Sigmoid colon (tissue), 7 donors: Measurements from ENCODE around the gene GPA33. TPM values are rescaled to one million over a fixed set of nuclear protein-coding genes. Genes with fewer than 3 reads are reported as not detected.

Source experiments
- DNase-seq: peaks from one replicate; pipeline ENCODE4 v3.0.0-alpha.2; 2019
- H3K27ac ChIP-seq, 4 donors: fragments of 200-600 bp; sonication (generic); one replicate each; pipeline ENCODE4 v1.5.1; 2016 to 2019; ENCODE audit warnings: mild to moderate bottlenecking in 1 of 4
- H3K27me3 ChIP-seq, 3 donors: fragments of 200-600 bp; sonication (generic); one replicate each; pipeline ENCODE4 v1.5.1; 2019; ENCODE audit warnings: mild to moderate bottlenecking in 1 of 3
- H3K36me3 ChIP-seq, 4 donors: fragments of 200-600 bp; sonication (generic); one replicate each; pipeline ENCODE4 v1.5.1; 2016 to 2019
- H3K4me1 ChIP-seq, 4 donors: fragments of 200-600 bp; sonication (generic); one replicate each; pipeline ENCODE4 v1.5.1; 2017 to 2019
- H3K4me3 ChIP-seq, 4 donors: fragments of 200-600 bp; sonication (generic); one replicate each; pipeline ENCODE4 v1.5.1; 2017 to 2019; ENCODE audit warnings: mild to moderate bottlenecking in 2 of 4, moderate library complexity in 1 of 4
- H3K9me3 ChIP-seq, 4 donors: fragments of 200-600 bp in 3 of 4; sonication (generic) in 3 of 4; one replicate each; pipeline versions ENCODE4 v1.5.1 to v1.6.1; 2013 to 2019
- EP300 ChIP-seq, 4 donors: sonication (generic); formaldehyde crosslinking; IDR thresholded peaks; one replicate each; pipeline ENCODE4 v1.6.1; 2017; ENCODE audit warnings: antibody characterized with exemption in 4 of 4
- POLR2A ChIP-seq, 2 donors: fragments of 450-650 bp; IDR thresholded peaks; one replicate each; pipeline ENCODE4 v1.6.1; 2016; ENCODE audit warnings: antibody characterized with exemption in 2 of 2, mild to moderate bottlenecking in 2 of 2, moderate library complexity in 2 of 2
- POLR2AphosphoS5 ChIP-seq, 4 donors: sonication (generic); formaldehyde crosslinking; IDR thresholded peaks; one replicate each; pipeline ENCODE4 v1.6.1; 2017; ENCODE audit warnings: antibody characterized with exemption in 4 of 4
- WGBS, 2 donors: extraction: QIAGEN DNeasy Blood & Tissue Kit; methylation state at CpG; one replicate each; pipeline ENCODE4 v1.1.7; 2013; 5-methylcytosine and 5-hydroxymethylcytosine counted together
- intact Hi-C: fragments of 100-400 bp; cut with DNase I; formaldehyde crosslinking; loops from one replicate; pipeline ENCODE4 v1.15.1; 2023
- polyA plus RNA-seq, 3 donors: library from polyadenylated mRNA; stranded (reverse); fragments of 200-250 nt; gene quantifications; one replicate each; pipeline ENCODE4 v1.2.3, GENCODE V29; 2013
- total RNA-seq, 4 donors: library from RNA; depleted of rRNA; stranded (reverse); fragments of >200 nt; gene quantifications; one replicate each; pipeline ENCODE4 v1.1.0, GENCODE V29; 2016
- TF ChIP-seq, protein P1 (sequence below), 4 experiments: fragments of 450-650 bp in 3 of 4; fragments of 200-600 bp in 1 of 4; IDR thresholded peaks; one replicate each; pipeline ENCODE4 v1.5.1; 2016 to 2019; ENCODE audit warnings: antibody characterized with exemption in 4 of 4, mild to moderate bottlenecking in 3 of 4, moderate library complexity in 2 of 4
- donor health status: healthy with polysubstance abuse.
- donor health status: Bipolar disorder and iron deficiency.
- donor health status: healthy.

The GPA33 gene
- total and polyA plus RNA-seq, 7 donors: 0.28 to 363 (median 90.7) TPM; not detected in 2

- no peak for DNase-seq
- TF ChIP-seq POLR2A (IDR thresholded peaks at IDR 0.05): no peak
- no peak for TF ChIP-seq POLR2AphosphoS5 (IDR thresholded peaks at IDR 0.05)
- H3K27me3 ChIP-seq: no peaks in the 10 kb centered on the region
- H3K4me1 ChIP-seq: peaks cover 0 to 11% (median 5%) of the 10 kb centered on the region in 4 donors
- no peak overlapping the region for H3K4me3 ChIP-seq
- no peaks in the 10 kb centered on the region for H3K9me3 ChIP-seq
- no peaks in the 10 kb centered on the region for H3K36me3 ChIP-seq
- H3K27ac ChIP-seq: no peak overlapping the region
- intact Hi-C loops: no loop called here
- WGBS, 2 donors: 48 to 84% methylated on average over 6 of the region's 6 CpGs
Measured at GRCh38 chr1:167104256-167104633, 14.1 kb upstream of the GPA33 start.

GRCh38 chr1:167102906-167103573, 12.9 kb upstream of the GPA33 start:
- no peak overlapping the region for H3K4me3 ChIP-seq
- no peaks in the 10 kb centered on the region for H3K36me3 ChIP-seq
- no peaks in the 10 kb centered on the region for H3K9me3 ChIP-seq
- H3K27me3 ChIP-seq: no peaks in the 10 kb centered on the region
- H3K27ac ChIP-seq: no peak overlapping the region
- intact Hi-C loops: no loop called here
- WGBS, 2 donors: 68 to 87% methylated on average over 5 of the region's 5 CpGs
- TF ChIP-seq POLR2A (IDR thresholded peaks at IDR 0.05) (no peak), EP300 (IDR thresholded peaks at IDR 0.05) (no peak), POLR2AphosphoS5 (IDR thresholded peaks at IDR 0.05) (no peak)
- TF ChIP-seq, protein P1, sequence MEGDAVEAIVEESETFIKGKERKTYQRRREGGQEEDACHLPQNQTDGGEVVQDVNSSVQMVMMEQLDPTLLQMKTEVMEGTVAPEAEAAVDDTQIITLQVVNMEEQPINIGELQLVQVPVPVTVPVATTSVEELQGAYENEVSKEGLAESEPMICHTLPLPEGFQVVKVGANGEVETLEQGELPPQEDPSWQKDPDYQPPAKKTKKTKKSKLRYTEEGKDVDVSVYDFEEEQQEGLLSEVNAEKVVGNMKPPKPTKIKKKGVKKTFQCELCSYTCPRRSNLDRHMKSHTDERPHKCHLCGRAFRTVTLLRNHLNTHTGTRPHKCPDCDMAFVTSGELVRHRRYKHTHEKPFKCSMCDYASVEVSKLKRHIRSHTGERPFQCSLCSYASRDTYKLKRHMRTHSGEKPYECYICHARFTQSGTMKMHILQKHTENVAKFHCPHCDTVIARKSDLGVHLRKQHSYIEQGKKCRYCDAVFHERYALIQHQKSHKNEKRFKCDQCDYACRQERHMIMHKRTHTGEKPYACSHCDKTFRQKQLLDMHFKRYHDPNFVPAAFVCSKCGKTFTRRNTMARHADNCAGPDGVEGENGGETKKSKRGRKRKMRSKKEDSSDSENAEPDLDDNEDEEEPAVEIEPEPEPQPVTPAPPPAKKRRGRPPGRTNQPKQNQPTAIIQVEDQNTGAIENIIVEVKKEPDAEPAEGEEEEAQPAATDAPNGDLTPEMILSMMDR (IDR thresholded peaks at IDR 0.05): no peak
- no peak for DNase-seq
- peaks cover 0 to 11% (median 5%) of the 10 kb centered on the region in 4 donors for H3K4me1 ChIP-seq

DNA sequence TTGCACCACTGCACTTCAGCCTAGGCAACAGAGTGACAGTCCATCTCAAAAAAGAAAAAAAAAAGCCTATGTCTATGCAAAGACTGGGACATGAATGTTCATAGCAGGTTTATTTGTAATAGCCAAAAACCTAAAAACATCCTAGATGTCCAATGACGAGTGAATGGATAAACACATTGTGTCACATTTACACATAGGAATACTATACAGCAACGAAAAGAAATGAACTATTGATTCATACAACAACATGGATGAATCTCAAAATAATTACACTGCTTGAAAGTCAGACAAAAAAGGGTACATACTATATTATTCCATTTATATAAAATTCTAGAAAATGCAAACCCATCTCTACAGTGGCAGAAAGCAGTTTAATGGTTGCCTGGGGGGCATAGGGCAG, 11.6 kb upstream of the GPA33 start:
- intact Hi-C loops: no loop called here
- H3K36me3 ChIP-seq: no peaks in the 10 kb centered on the region
- no peak for DNase-seq
- 94 to 98% methylated on average over 2 of the region's 2 CpGs for WGBS, 2 donors
- H3K27ac ChIP-seq: no peak overlapping the region
- TF ChIP-seq POLR2AphosphoS5 (IDR thresholded peaks at IDR 0.05): no peak
- no peak for TF ChIP-seq POLR2A (IDR thresholded peaks at IDR 0.05)
- TF ChIP-seq, protein P1 (IDR thresholded peaks at IDR 0.05): no peak
- TF ChIP-seq EP300 (IDR thresholded peaks at IDR 0.05): no peak
- H3K9me3 ChIP-seq: no peaks in the 10 kb centered on the region
- H3K4me1 ChIP-seq: peaks cover 0 to 11% (median 5%) of the 10 kb centered on the region in 4 donors
- H3K27me3 ChIP-seq: no peaks in the 10 kb centered on the region
- H3K4me3 ChIP-seq: no peak overlapping the region

- H3K9me3 ChIP-seq: no peaks in the 10 kb centered on the region
- DNase-seq: no peak
- intact Hi-C loops: no loop called here
- no peaks in the 10 kb centered on the region for H3K27me3 ChIP-seq
- no peak overlapping the region for H3K4me3 ChIP-seq
- no peak for TF ChIP-seq POLR2A (IDR thresholded peaks at IDR 0.05)
- TF ChIP-seq, protein P1 (IDR thresholded peaks at IDR 0.05): no peak
- TF ChIP-seq EP300 (IDR thresholded peaks at IDR 0.05): no peak
- H3K36me3 ChIP-seq: no peaks in the 10 kb centered on the region
- peaks cover 0 to 7% (median 3%) of the 10 kb centered on the region in 4 donors for H3K4me1 ChIP-seq
- H3K27ac ChIP-seq: no peak overlapping the region
- 45 to 78% methylated on average over 2 of the region's 2 CpGs for WGBS, 2 donors
Measured at GRCh38 chr1:167100730-167101129, 10.6 kb upstream of the GPA33 start.

DNA sequence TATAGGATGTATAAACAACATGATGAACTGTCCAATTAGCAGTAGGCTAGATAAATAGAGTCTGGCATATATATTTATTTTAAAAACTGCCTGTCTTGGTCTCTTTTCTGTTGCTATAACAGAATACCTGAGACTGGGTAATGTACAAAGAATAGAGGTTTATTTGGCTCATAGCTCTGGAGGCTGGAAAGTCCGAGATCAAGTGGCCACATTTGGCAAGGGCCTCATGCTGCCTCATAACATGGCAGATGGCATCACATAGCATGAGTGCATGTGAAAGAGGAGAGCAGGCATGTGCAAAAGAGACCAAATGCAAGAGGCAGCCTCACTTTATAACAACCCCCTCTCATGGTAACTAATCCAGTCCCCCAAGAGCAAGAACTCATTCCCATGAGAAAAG, 9.7 kb upstream of the GPA33 start:
- 89 to 92% methylated on average over 1 of the region's 1 CpG for WGBS, 2 donors
- no peaks in the 10 kb centered on the region for H3K9me3 ChIP-seq
- no peak for DNase-seq
- intact Hi-C loops: no loop called here
- H3K4me1 ChIP-seq: no peaks in the 10 kb centered on the region
- no peak overlapping the region for H3K4me3 ChIP-seq
- no peak for TF ChIP-seq POLR2AphosphoS5 (IDR thresholded peaks at IDR 0.05)
- no peak for TF ChIP-seq POLR2A (IDR thresholded peaks at IDR 0.05)
- TF ChIP-seq EP300 (IDR thresholded peaks at IDR 0.05): no peak
- TF ChIP-seq, protein P1 (IDR thresholded peaks at IDR 0.05): no peak
- H3K27ac ChIP-seq: no peak overlapping the region
- no peaks in the 10 kb centered on the region for H3K27me3 ChIP-seq
- H3K36me3 ChIP-seq: no peaks in the 10 kb centered on the region
